Measurements from ENCODE around the gene PANK1.
"Not testable (repeated sequence)": the region's sequence is repeated elsewhere in the genome, so short reads cannot be mapped to it uniquely, and the experiment has no call there.

GRCh38 chr10:89546651-89547050 lies 98.4 kb downstream of the PANK1 start:
- TF ChIP-seq, protein P1, sequence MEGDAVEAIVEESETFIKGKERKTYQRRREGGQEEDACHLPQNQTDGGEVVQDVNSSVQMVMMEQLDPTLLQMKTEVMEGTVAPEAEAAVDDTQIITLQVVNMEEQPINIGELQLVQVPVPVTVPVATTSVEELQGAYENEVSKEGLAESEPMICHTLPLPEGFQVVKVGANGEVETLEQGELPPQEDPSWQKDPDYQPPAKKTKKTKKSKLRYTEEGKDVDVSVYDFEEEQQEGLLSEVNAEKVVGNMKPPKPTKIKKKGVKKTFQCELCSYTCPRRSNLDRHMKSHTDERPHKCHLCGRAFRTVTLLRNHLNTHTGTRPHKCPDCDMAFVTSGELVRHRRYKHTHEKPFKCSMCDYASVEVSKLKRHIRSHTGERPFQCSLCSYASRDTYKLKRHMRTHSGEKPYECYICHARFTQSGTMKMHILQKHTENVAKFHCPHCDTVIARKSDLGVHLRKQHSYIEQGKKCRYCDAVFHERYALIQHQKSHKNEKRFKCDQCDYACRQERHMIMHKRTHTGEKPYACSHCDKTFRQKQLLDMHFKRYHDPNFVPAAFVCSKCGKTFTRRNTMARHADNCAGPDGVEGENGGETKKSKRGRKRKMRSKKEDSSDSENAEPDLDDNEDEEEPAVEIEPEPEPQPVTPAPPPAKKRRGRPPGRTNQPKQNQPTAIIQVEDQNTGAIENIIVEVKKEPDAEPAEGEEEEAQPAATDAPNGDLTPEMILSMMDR (IDR thresholded peaks at IDR 0.05; ENCODE audit: insufficient read depth, low read length, poor library complexity, severe bottlenecking): not testable (repeated sequence)
- not testable (repeated sequence) for TF ChIP-seq EZH2phosphoT487 (conservative IDR thresholded peaks at IDR 0.05; ENCODE audit: low read length)

All from SU-DHL-6 (cell line).